ENCODE measurements around the gene LALBA.

Gene LALBA

DNA sequence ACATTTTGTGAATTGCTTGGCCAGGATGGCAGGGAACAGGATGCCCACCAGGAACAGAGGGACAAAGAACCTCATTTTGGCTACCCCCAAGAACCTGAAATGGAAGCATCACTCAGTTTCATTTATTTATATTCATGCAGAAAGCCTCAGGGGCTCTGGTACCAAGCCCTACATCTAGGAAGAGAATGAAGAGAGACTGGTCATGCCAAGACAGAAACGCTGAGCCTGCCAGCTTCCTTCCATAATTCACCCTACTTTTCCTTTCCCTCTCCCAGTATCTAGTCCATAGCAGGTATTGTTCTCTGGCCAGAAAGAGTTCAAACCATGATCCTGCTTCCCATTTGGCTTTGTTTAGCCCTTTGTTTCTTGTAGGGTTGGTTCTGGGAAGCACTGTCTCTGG is at the start of gene LALBA:
TSS of gene LALBA (minus strand) at position 101 of the 400 bp plus-strand sequence. CDS start at position 75, 26 bp downstream.
- Histone ChIP-seq H3K9me3 (ENCODE audit: severe bottlenecking) (no peaks in the 10 kb centered on the region), H3K27me3 (ENCODE audit: insufficient read depth, poor library complexity, severe bottlenecking) (no peaks in the 10 kb centered on the region), H3K4me3 (ENCODE audit: severe bottlenecking) (no peak within 1 kb of the TSS), H3K36me3 (ENCODE audit: low read depth) (no peaks in the 10 kb centered on the region), H3K4me1 (ENCODE audit: insufficient read depth, poor library complexity, severe bottlenecking) (no peaks in the 10 kb centered on the region), H3K27ac (ENCODE audit: poor library complexity, severe bottlenecking) (no peak within 1 kb of the TSS)
- ATAC-seq (ENCODE audit: low read depth) (no peak), DNase-seq (ENCODE audit: low spot score) (no peak)
- TF ChIP-seq, protein P1, sequence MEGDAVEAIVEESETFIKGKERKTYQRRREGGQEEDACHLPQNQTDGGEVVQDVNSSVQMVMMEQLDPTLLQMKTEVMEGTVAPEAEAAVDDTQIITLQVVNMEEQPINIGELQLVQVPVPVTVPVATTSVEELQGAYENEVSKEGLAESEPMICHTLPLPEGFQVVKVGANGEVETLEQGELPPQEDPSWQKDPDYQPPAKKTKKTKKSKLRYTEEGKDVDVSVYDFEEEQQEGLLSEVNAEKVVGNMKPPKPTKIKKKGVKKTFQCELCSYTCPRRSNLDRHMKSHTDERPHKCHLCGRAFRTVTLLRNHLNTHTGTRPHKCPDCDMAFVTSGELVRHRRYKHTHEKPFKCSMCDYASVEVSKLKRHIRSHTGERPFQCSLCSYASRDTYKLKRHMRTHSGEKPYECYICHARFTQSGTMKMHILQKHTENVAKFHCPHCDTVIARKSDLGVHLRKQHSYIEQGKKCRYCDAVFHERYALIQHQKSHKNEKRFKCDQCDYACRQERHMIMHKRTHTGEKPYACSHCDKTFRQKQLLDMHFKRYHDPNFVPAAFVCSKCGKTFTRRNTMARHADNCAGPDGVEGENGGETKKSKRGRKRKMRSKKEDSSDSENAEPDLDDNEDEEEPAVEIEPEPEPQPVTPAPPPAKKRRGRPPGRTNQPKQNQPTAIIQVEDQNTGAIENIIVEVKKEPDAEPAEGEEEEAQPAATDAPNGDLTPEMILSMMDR (IDR thresholded peaks at IDR 0.05; ENCODE audit: poor library complexity, severe bottlenecking) = no peak

DNA sequence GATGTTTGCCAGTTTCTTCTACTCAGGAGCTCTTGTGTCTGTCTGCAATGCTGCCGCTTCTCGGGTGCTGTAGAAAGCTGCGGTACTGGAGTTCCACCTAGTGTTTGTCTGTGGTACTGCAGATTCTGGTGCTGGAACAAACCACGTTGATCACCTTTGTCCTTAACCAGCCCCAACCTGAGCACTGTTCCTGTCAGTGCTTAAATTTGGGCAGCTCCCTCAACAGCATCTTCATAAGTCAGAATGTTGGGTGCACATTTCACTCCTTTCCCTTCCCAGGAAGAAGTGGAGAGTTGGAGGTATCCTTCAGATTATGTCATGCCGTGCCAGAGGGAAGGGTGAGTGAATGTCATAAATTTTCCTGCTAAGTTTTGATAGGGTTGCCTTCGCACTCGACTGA is 48.7 kb upstream of the LALBA start:
- Histone ChIP-seq H3K27ac (ENCODE audit: poor library complexity, severe bottlenecking) (no peak overlapping the region), H3K36me3 (ENCODE audit: low read depth) (no peaks in the 10 kb centered on the region), H3K27me3 (ENCODE audit: insufficient read depth, poor library complexity, severe bottlenecking) (peaks cover 6% of the 10 kb centered on the region), H3K9me3 (ENCODE audit: severe bottlenecking) (peaks cover 2% of the 10 kb centered on the region), H3K4me3 (ENCODE audit: severe bottlenecking) (no peak overlapping the region), H3K4me1 (ENCODE audit: insufficient read depth, poor library complexity, severe bottlenecking) (no peaks in the 10 kb centered on the region)
- DNase-seq (ENCODE audit: low spot score) (no peak), ATAC-seq (ENCODE audit: low read depth) (peak; percentile 83)
- TF ChIP-seq, protein P1 (IDR thresholded peaks at IDR 0.05; ENCODE audit: poor library complexity, severe bottlenecking) = peak; percentile 98

GRCh38 chr12:48615681-48616080 is 45.8 kb upstream of the LALBA start:
- Histone ChIP-seq H3K9me3 (ENCODE audit: severe bottlenecking) (peaks cover 7% of the 10 kb centered on the region), H3K27me3 (ENCODE audit: insufficient read depth, poor library complexity, severe bottlenecking) (peaks cover 6% of the 10 kb centered on the region), H3K4me1 (ENCODE audit: insufficient read depth, poor library complexity, severe bottlenecking) (no peaks in the 10 kb centered on the region), H3K4me3 (ENCODE audit: severe bottlenecking) (no peak overlapping the region), H3K27ac (ENCODE audit: poor library complexity, severe bottlenecking) (no peak overlapping the region), H3K36me3 (ENCODE audit: low read depth) (no peaks in the 10 kb centered on the region)
- no peak for DNase-seq (ENCODE audit: low spot score)
- TF ChIP-seq, protein P1 (IDR thresholded peaks at IDR 0.05; ENCODE audit: poor library complexity, severe bottlenecking) = no peak
- ATAC-seq (ENCODE audit: low read depth) = no peak

DNA sequence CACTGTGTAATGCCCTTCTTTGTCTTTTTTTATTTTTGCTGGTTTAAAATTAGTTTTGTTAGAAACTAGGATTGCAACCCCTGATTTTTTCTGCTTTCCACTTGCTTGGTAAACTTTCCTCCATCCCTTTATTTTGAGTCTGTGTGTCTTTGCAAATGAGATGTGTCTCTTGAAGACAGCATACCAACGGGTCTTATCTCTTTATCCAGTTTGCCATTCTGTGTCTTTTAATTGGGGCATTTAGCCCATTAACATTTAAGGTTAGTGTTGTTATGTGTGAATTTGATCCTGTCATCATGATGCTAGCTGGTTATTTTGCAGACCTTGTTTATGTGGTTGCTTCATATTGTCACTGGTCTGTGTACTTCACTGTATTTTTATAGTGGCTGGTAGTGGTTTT is 43.5 kb upstream of the LALBA start:
- Histone ChIP-seq H3K27me3 (ENCODE audit: insufficient read depth, poor library complexity, severe bottlenecking) (peaks cover 4% of the 10 kb centered on the region), H3K4me3 (ENCODE audit: severe bottlenecking) (no peak overlapping the region), H3K4me1 (ENCODE audit: insufficient read depth, poor library complexity, severe bottlenecking) (no peaks in the 10 kb centered on the region), H3K9me3 (ENCODE audit: severe bottlenecking) (peaks cover 7% of the 10 kb centered on the region), H3K36me3 (ENCODE audit: low read depth) (no peaks in the 10 kb centered on the region), H3K27ac (ENCODE audit: poor library complexity, severe bottlenecking) (no peak overlapping the region)
- TF ChIP-seq, protein P1 (IDR thresholded peaks at IDR 0.05; ENCODE audit: poor library complexity, severe bottlenecking) = no peak
- DNase-seq (ENCODE audit: low spot score) (no peak), ATAC-seq (ENCODE audit: low read depth) (no peak)

DNA sequence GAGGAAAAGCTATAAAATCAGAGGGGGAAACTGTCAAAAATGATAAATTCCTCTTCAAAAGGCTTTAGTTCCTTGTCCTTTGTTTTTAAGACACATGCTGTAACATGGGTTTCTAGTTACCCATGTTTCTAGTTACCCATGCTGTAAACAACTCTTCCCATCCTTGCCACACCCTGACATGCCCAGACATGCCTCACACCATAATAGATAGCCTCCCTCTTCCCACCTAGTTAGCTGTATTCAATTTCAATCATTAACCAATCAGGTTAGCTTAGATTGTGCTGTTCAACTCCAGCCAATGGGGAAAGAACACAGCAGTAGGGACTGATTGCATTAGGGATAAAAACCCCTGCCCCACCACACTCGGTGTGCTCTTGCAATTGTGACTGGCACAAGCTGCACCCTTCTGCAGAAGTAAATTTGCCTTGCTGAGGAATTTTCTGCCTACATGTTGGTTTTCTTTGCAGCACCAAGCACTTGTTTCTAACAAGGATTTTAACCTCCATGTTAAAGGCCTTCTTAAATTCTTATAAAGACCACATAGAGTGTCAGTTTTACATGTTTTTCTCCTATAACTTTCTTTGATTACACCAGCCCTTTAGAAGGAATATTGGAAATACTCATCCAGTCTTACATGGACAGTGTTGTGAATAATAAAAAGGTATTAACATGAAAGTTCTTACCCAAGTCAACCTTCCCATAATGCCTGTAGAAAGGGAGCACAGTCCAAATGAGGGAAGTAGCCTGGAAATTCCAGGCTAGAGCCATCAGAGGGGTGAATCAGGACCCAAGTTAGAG is 32.5 kb upstream of the LALBA start:
- Histone ChIP-seq H3K36me3 (ENCODE audit: low read depth) (no peaks in the 10 kb centered on the region), H3K9me3 (ENCODE audit: severe bottlenecking) (peaks cover 2% of the 10 kb centered on the region), H3K27ac (ENCODE audit: poor library complexity, severe bottlenecking) (no peak overlapping the region), H3K4me1 (ENCODE audit: insufficient read depth, poor library complexity, severe bottlenecking) (no peaks in the 10 kb centered on the region), H3K27me3 (ENCODE audit: insufficient read depth, poor library complexity, severe bottlenecking) (no peaks in the 10 kb centered on the region), H3K4me3 (ENCODE audit: severe bottlenecking) (no peak overlapping the region)
- TF ChIP-seq, protein P1 (IDR thresholded peaks at IDR 0.05; ENCODE audit: poor library complexity, severe bottlenecking) = no peak
- no peak for DNase-seq (ENCODE audit: low spot score)
- no peak for ATAC-seq (ENCODE audit: low read depth)

Data from RWPE2 (cell line).